Measurements from ENCODE around the gene FBXL7.

GRCh38 chr5:15598294-15598902, 98.4 kb downstream of the FBXL7 start:
- TF ChIP-seq EZH2 (IDR thresholded peaks at IDR 0.05; ENCODE audit: low read depth, low read length, severe bottlenecking) (no peak), SUZ12 (IDR thresholded peaks at IDR 0.05; ENCODE audit: low read length) (no peak), CTCF (IDR thresholded peaks at IDR 0.05; ENCODE audit: control extremely low read depth in 1 of 3, insufficient read depth in 1 of 3, low read depth in 1 of 3, low read length in 3 of 3) (peak; percentile 18 to 73 (median 52); a peak in 3 of 4 replicates), EP300 (IDR thresholded peaks at IDR 0.05; ENCODE audit: borderline replicate concordance in 1 of 2, low read depth in 2 of 2, low read length in 2 of 2) (no peak), KDM1A (IDR thresholded peaks at IDR 0.05; ENCODE audit: borderline replicate concordance, low read length) (no peak), POLR2A (IDR thresholded peaks at IDR 0.05; ENCODE audit: control extremely low read depth in 1 of 2, low read depth in 2 of 2, low read length in 2 of 2) (no peak), ATF2 (IDR thresholded peaks at IDR 0.05; ENCODE audit: low read length) (no peak), CHD2 (IDR thresholded peaks at IDR 0.05; ENCODE audit: low read length) (no peak), MAX (IDR thresholded peaks at IDR 0.05) (no peak), CHD1 (IDR thresholded peaks at IDR 0.05; ENCODE audit: low read depth, low read length) (no peak), SP2 (IDR thresholded peaks at IDR 0.05; ENCODE audit: low read length) (no peak)

All from H1 (cell line).